Measurements from ENCODE around the gene ADAMTSL3. TPM values are rescaled to one million over a fixed set of nuclear protein-coding genes. Genes with fewer than 3 reads are reported as not detected.

The ADAMTSL3 gene
- total RNA-seq, 1 donor from 2014 or later = 0.17 TPM

GRCh38 chr15:83717010-83717409 is 63.1 kb downstream of the ADAMTSL3 start:
- Mint-ChIP-seq H3K4me1 (ENCODE audit: low read depth) (no peaks in the 10 kb centered on the region), H3K27me3 (ENCODE audit: low read depth) (peaks cover 5% of the 10 kb centered on the region), H3K36me3 (ENCODE audit: low read depth) (no peaks in the 10 kb centered on the region), H3K27ac (ENCODE audit: unreplicated experiment) (no peak overlapping the region), H3K9me3 (ENCODE audit: low read depth) (no peaks in the 10 kb centered on the region), H3K4me3 (ENCODE audit: unreplicated experiment) (no peak overlapping the region)
- TF ChIP-seq, protein P1, sequence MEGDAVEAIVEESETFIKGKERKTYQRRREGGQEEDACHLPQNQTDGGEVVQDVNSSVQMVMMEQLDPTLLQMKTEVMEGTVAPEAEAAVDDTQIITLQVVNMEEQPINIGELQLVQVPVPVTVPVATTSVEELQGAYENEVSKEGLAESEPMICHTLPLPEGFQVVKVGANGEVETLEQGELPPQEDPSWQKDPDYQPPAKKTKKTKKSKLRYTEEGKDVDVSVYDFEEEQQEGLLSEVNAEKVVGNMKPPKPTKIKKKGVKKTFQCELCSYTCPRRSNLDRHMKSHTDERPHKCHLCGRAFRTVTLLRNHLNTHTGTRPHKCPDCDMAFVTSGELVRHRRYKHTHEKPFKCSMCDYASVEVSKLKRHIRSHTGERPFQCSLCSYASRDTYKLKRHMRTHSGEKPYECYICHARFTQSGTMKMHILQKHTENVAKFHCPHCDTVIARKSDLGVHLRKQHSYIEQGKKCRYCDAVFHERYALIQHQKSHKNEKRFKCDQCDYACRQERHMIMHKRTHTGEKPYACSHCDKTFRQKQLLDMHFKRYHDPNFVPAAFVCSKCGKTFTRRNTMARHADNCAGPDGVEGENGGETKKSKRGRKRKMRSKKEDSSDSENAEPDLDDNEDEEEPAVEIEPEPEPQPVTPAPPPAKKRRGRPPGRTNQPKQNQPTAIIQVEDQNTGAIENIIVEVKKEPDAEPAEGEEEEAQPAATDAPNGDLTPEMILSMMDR (IDR thresholded peaks at IDR 0.05) = no peak
- DNase-seq (ENCODE audit: low spot score) = no peak

DNA sequence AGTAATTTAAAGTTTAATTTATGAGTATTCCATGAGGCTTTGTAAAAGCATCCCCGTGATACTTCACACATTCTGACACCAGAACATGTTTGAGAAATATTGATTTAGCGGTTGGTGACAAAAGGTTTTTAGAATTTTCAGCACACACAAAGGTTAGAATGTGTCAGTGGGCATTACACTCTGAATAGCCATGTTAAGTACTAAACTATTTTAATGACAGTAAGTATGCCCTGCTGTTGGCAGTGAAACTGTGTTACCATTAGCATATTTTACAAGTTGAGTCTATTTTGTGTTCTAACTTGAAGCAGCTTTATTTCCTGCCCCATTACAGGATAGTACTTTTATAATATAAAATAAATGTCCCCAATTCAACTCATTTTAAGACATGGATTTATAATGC is 66.5 kb downstream of the ADAMTSL3 start:
- no peaks in the 10 kb centered on the region for H3K4me1 Mint-ChIP-seq (ENCODE audit: low read depth)
- no peak for DNase-seq (ENCODE audit: low spot score)
- TF ChIP-seq, protein P1 (IDR thresholded peaks at IDR 0.05) = no peak
- H3K27me3 Mint-ChIP-seq (ENCODE audit: low read depth) = peaks cover 5% of the 10 kb centered on the region
- H3K9me3 Mint-ChIP-seq (ENCODE audit: low read depth) = no peaks in the 10 kb centered on the region
- H3K36me3 Mint-ChIP-seq (ENCODE audit: low read depth) = no peaks in the 10 kb centered on the region
- no peak overlapping the region for H3K27ac Mint-ChIP-seq (ENCODE audit: unreplicated experiment)
- H3K4me3 Mint-ChIP-seq (ENCODE audit: unreplicated experiment) = no peak overlapping the region

DNA sequence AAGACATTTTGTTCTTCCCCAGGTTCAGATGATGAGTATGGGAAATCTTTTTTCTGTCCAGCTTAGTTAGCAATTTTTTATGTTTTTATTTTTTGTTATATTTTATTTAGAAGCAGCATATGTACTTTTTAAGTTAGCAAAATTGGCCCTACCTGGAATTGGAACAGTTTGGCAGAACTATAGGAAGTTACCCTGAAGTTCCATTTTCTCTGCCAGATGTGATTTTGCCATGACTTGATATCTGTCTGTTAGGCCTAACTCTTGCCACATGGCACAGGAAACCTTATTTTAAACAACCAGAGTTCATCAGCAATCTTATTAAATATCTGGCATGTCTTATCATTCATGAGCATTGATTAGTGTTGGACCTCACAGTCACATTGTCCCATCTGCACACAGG is 67.1 kb downstream of the ADAMTSL3 start:
- peaks cover 1% of the 10 kb centered on the region for H3K9me3 Mint-ChIP-seq (ENCODE audit: low read depth)
- TF ChIP-seq, protein P1 (IDR thresholded peaks at IDR 0.05) = no peak
- H3K27me3 Mint-ChIP-seq (ENCODE audit: low read depth) = peaks cover 5% of the 10 kb centered on the region
- no peak overlapping the region for H3K4me3 Mint-ChIP-seq (ENCODE audit: unreplicated experiment)
- no peak overlapping the region for H3K27ac Mint-ChIP-seq (ENCODE audit: unreplicated experiment)
- no peaks in the 10 kb centered on the region for H3K36me3 Mint-ChIP-seq (ENCODE audit: low read depth)
- no peak for DNase-seq (ENCODE audit: low spot score)
- H3K4me1 Mint-ChIP-seq (ENCODE audit: low read depth) = no peaks in the 10 kb centered on the region

DNA sequence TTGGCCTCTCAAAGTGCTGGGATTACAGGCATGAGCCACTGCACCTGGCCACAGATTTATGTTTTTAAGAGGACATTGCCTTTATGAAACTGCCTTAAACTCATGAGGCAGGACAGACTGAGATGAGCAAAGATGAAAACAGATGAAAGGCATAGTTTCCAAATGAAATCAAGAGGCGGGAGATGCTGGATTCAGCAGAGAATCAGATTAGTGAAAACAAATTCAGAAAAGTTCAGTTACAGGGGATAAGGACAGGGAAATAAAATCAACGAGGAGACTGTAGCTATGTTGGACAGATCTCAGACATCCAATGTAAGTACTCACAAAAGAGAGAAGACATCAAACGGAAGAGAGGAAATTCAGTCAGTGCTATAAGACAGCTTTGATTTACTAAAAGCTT is 68.1 kb downstream of the ADAMTSL3 start:
- Mint-ChIP-seq H3K27me3 (ENCODE audit: low read depth) (peaks cover 5% of the 10 kb centered on the region), H3K4me3 (ENCODE audit: unreplicated experiment) (no peak overlapping the region), H3K27ac (ENCODE audit: unreplicated experiment) (no peak overlapping the region), H3K36me3 (ENCODE audit: low read depth) (no peaks in the 10 kb centered on the region), H3K9me3 (ENCODE audit: low read depth) (peaks cover 8% of the 10 kb centered on the region), H3K4me1 (ENCODE audit: low read depth) (no peaks in the 10 kb centered on the region)
- no peak for DNase-seq (ENCODE audit: low spot score)
- TF ChIP-seq, protein P1 (IDR thresholded peaks at IDR 0.05) = no peak

DNA sequence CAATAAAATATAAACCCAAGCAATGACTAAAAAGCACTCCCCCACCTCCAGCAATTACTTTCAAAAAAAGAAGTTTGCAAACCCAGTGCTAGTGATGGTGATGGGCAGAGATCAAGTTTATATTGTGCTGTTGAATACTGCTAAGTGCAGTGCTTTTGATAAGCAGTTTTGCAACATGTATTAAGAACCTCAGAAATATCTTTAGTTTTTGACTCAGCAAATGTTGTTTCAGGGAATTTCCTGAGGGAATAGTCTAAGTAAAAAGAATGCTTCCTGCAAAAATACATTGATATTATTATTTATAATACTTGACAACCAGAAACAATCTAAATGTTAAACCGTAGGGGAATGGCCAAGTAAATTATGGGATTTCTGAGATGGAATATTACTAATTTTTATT is 69.3 kb downstream of the ADAMTSL3 start:
- H3K27ac Mint-ChIP-seq (ENCODE audit: unreplicated experiment) = no peak overlapping the region
- TF ChIP-seq, protein P1 (IDR thresholded peaks at IDR 0.05) = no peak
- H3K27me3 Mint-ChIP-seq (ENCODE audit: low read depth) = no peaks in the 10 kb centered on the region
- H3K4me3 Mint-ChIP-seq (ENCODE audit: unreplicated experiment) = no peak overlapping the region
- no peaks in the 10 kb centered on the region for H3K36me3 Mint-ChIP-seq (ENCODE audit: low read depth)
- peaks cover 12% of the 10 kb centered on the region for H3K9me3 Mint-ChIP-seq (ENCODE audit: low read depth)
- H3K4me1 Mint-ChIP-seq (ENCODE audit: low read depth) = no peaks in the 10 kb centered on the region
- DNase-seq (ENCODE audit: low spot score) = no peak
